Activated T-cell treated with anti-CD3 and anti-CD28 coated beads for 24 hours (primary cell): ENCODE data around the gene CDKN3.
"Not testable (repeated sequence)": the region's sequence is repeated elsewhere in the genome, so short reads cannot be mapped to it uniquely, and the experiment has no call there.

Experiments
- DNase-seq: peaks from one replicate; pipeline ENCODE4 v3.0.0-alpha.2; 2020; ENCODE audit warnings: low read depth

The CDKN3 gene

GRCh38 chr14:54456820-54457608 is 60.2 kb downstream of the CDKN3 start:
- DNase-seq, result not testable (repeated sequence)

- no peak for DNase-seq
Observed at GRCh38 chr14:54457609-54457996, 60.8 kb downstream of the CDKN3 start.

- DNase-seq, result not testable (repeated sequence)
Observed at GRCh38 chr14:54458536-54458935, 61.7 kb downstream of the CDKN3 start.

GRCh38 chr14:54459106-54459505 is 62.3 kb downstream of the CDKN3 start:
- DNase-seq, result no peak

- DNase-seq, result no peak
Observed at GRCh38 chr14:54462048-54462447, 65.2 kb downstream of the CDKN3 start.

- DNase-seq, result no peak
Observed at GRCh38 chr14:54465654-54466053, 68.8 kb downstream of the CDKN3 start.

GRCh38 chr14:54467280-54467679 is 70.5 kb downstream of the CDKN3 start:
- DNase-seq, result no peak
